K562 (cell line): Measurements from ENCODE around the gene PNRC1. TPM values are rescaled to one million over a fixed set of nuclear protein-coding genes. Genes with fewer than 3 reads are reported as not detected.

Source experiments
- ATAC-seq: fragments of 200-7000 bp; cut with Tn5 transposase; 3 replicates; pipeline ENCODE4 v1.9.1; 2020; ENCODE audit warnings: moderate library complexity
- BruUV-seq: library from RNA; stranded (reverse); fragments of 400-500 nt; replicated peaks from 2 replicates; lab custom pipeline; 2021; lab: Mats Ljungman, UMichigan
- CTCF ChIA-PET: fragments of 300-600 bp; formaldehyde crosslinking; extraction: SDS; loops from one replicate; lab custom pipeline; 2021; ENCODE audit warnings: low intra/inter-chr PET ratio; lab: Yijun Ruan, JAX
- POLR2A ChIA-PET: fragments of 300-600, 350-650 bp; sonication (Branson Sonifier 250); formaldehyde crosslinking; extraction: SDS; loops from one replicate; lab custom pipeline; 2021; ENCODE audit warnings: antibody characterized with exemption, inconsistent platforms; lab: Yijun Ruan, JAX
- DNase-seq, 4 experiments: peaks; one replicate each; pipeline versions ENCODE4 v3.0.0 to v3.0.0-alpha.2; 2011 to 2018; ENCODE audit warnings: low spot score in 3 of 4, mixed read lengths in 3 of 4; ENCODE audit errors: extremely low read depth in 1 of 4
- FAIRE-seq: peaks from 2 replicates; lab custom pipeline; 2011; peaks lifted over from hg19 to GRCh38; lab: Jason Lieb, UNC
- H2AFZ ChIP-seq: 2 replicates; pipeline ENCODE4 v1.6.0; 2011; ENCODE audit warnings: low read depth, low read length, control low read depth, inconsistent platforms
- H3K27ac ChIP-seq: fragments of 200-600 bp; 3 replicates; pipeline ENCODE4 v1.8.0; 2011; ENCODE audit warnings: low read depth, mild to moderate bottlenecking, control low read depth, inconsistent platforms, low read length, moderate library complexity, mixed read lengths; ENCODE audit errors: extremely low read depth
- H3K27me3 ChIP-seq, 2 experiments: fragments of 300-600 bp in 1 of 2; 2 replicates in 1 of 2; 3 replicates in 1 of 2; pipeline versions ENCODE4 v1.6.0 to v1.8.0; 2011; ENCODE audit warnings: inconsistent platforms in 2 of 2, low read length in 2 of 2, mild to moderate bottlenecking in 1 of 2, mixed read lengths in 1 of 2, moderate library complexity in 1 of 2; ENCODE audit not compliant: control insufficient read depth in 2 of 2, insufficient read depth in 2 of 2
- H3K36me3 ChIP-seq: fragments of 300-600 bp; 3 replicates; pipeline ENCODE4 v1.8.0; 2011; ENCODE audit warnings: mild to moderate bottlenecking, low read length, inconsistent platforms; ENCODE audit not compliant: control insufficient read depth, insufficient read depth
- H3K4me1 ChIP-seq, 2 experiments: fragments of 200-600 bp in 1 of 2; replicated peaks in 1 of 2; 2 replicates in 1 of 2; 3 replicates in 1 of 2; pipeline versions ENCODE4 v1.5.1 to v1.8.0; 2011; ENCODE audit warnings: inconsistent platforms in 2 of 2, low read length in 2 of 2, mild to moderate bottlenecking in 1 of 2, mixed read lengths in 1 of 2, moderate library complexity in 1 of 2; ENCODE audit not compliant: control insufficient read depth in 2 of 2, insufficient read depth in 2 of 2
- H3K4me2 ChIP-seq: 2 replicates; pipeline ENCODE4 v1.6.1; 2011; ENCODE audit warnings: low read length, control low read depth, inconsistent platforms, mixed read lengths; ENCODE audit not compliant: insufficient read depth
- H3K4me3 ChIP-seq: fragments of 200-600 bp; sonication (generic), shearing (Covaris generic); 2 replicates; pipeline ENCODE4 v1.5.1; 2016; ENCODE audit warnings: control low read depth, inconsistent platforms
- H3K79me2 ChIP-seq: fragments of 200-600 bp; 3 replicates; pipeline ENCODE4 v1.8.0; 2011; ENCODE audit warnings: low read length, inconsistent platforms; ENCODE audit not compliant: control insufficient read depth, insufficient read depth
- H3K9ac ChIP-seq, 2 experiments: 2 replicates each; pipeline versions ENCODE4 v1.6.0 to v1.6.1; 2011; ENCODE audit warnings: low read depth in 2 of 2, low read length in 2 of 2, control low read depth in 1 of 2, inconsistent platforms in 1 of 2, mild to moderate bottlenecking in 1 of 2, mixed read lengths in 1 of 2; ENCODE audit not compliant: insufficient read depth in 1 of 2
- H3K9me1 ChIP-seq: one replicate; pipeline ENCODE4 v1.6.0; 2011; ENCODE audit warnings: inconsistent platforms, mild to moderate bottlenecking, low read length, moderate library complexity; ENCODE audit not compliant: control insufficient read depth, insufficient read depth
- H3K9me3 ChIP-seq: replicated peaks from 2 replicates; pipeline ENCODE4 v1.5.1; 2011; ENCODE audit warnings: low read depth, low read length, inconsistent platforms; ENCODE audit not compliant: control insufficient read depth, insufficient read depth
- H4K20me1 ChIP-seq: replicated peaks from 2 replicates; pipeline ENCODE4 v1.6.1; 2011; ENCODE audit warnings: low read length, inconsistent platforms, mixed read lengths; ENCODE audit not compliant: control insufficient read depth, insufficient read depth
- BDP1 ChIP-seq: IDR thresholded peaks from 3 replicates; pipeline ENCODE4 v1.6.1; 2011; ENCODE audit not compliant: insufficient read length, insufficient read depth
- ETS1 ChIP-seq: conservative IDR thresholded peaks from 2 replicates; pipeline ENCODE4 v1.6.1; 2011; ENCODE audit warnings: low read depth, mild to moderate bottlenecking, low read length; ENCODE audit not compliant: control insufficient read depth
- ETV1 ChIP-seq: fragments of 450-650 bp; conservative IDR thresholded peaks from 2 replicates; pipeline ENCODE4 v1.6.1; 2016; ENCODE audit warnings: missing genetic modification characterization, control low read depth, low read depth, missing compliant biosample characterization
- GTF2E2 ChIP-seq: fragments of 200-800 bp; sonication (Bioruptor generic); IDR thresholded peaks from 2 replicates; pipeline ENCODE4 v1.6.1; 2016; ENCODE audit warnings: missing genetic modification characterization, missing compliant biosample characterization
- ZBTB1 ChIP-seq: sonication (generic); formaldehyde crosslinking; IDR thresholded peaks from 2 replicates; pipeline ENCODE4 v1.8.1; 2023; ENCODE audit warnings: missing genetic modification reagents, low read depth, mild to moderate bottlenecking, borderline replicate concordance
- ZBTB7A ChIP-seq: IDR thresholded peaks from 2 replicates; pipeline ENCODE4 v1.6.1; 2011; ENCODE audit warnings: low read depth, mild to moderate bottlenecking, low read length, moderate library complexity, borderline replicate concordance; ENCODE audit not compliant: control insufficient read depth
- ZFP1 ChIP-seq: fragments of 450-650 bp; formaldehyde crosslinking; IDR thresholded peaks from 2 replicates; pipeline ENCODE4 v1.4.0; 2020; ENCODE audit warnings: mild to moderate bottlenecking, mixed read lengths
- ZNF174 ChIP-seq: fragments of 250-450 bp; sonication (Bioruptor Pico); IDR thresholded peaks from 2 replicates; pipeline ENCODE4 v1.4.0; 2020; ENCODE audit warnings: mild to moderate bottlenecking
- WGBS: fragments of 100-300 bp; shearing (Covaris generic); methylation state at CpG from one replicate; pipeline ENCODE4 v1.1.6; 2016; ENCODE audit warnings: low coverage, mixed read lengths; ENCODE audit not compliant: insufficient coverage; ENCODE audit errors: missing lambda C conversion rate; 5-methylcytosine and 5-hydroxymethylcytosine counted together
- in situ Hi-C: fragments of 300-500 bp; cut with MboI; formaldehyde crosslinking; loops from 4 replicates; pipeline ENCODE4 v1.15.0; 2018; ENCODE audit warnings: inconsistent platforms, mixed read lengths
- intact Hi-C: fragments of 100-400 bp; cut with micrococcal nuclease; formaldehyde crosslinking; loops from 2 replicates; pipeline ENCODE4 v1.14.2; 2022
- polyA plus RNA-seq, 8 experiments: library from polyadenylated mRNA; depleted of rRNA in 4 of 8; stranded (reverse) in 5 of 8; unstranded in 3 of 8; fragments of >200 nt; fragmentation: Nextera tagmentation in 2 of 8; fragmentation: Illumina TruSeq in 1 of 8; extraction: Ambion mirVana in 2 of 8; extraction: Trizol in 1 of 8; gene quantifications; 2 replicates each; pipeline versions ENCODE4 v1.2.1 to v1.2.3, GENCODE V29; 2011 to 2014; ENCODE audit warnings: inconsistent platforms in 1 of 8, missing spikeins in 1 of 8
- total RNA-seq, 7 experiments: library from RNA; depleted of rRNA in 6 of 7; stranded (reverse); fragments of >200 nt in 6 of 7; fragmentation: Illumina TruSeq in 2 of 7; extraction: Trizol in 2 of 7; gene quantifications; 2 replicates each; pipeline versions ENCODE4 v1.2.1 to v1.2.3, GENCODE V29; 2011 to 2021; ENCODE audit warnings: low replicate concordance in 1 of 7

Gene PNRC1
- total and polyA plus RNA-seq, 9 of the 15 experiments (the other 6 are each of a cell fraction or from before 2014, with no cell fraction given) = 1.2 to 10.8 (median 6.5) TPM

GRCh38 chr6:89080281-89081128 lies at the start of gene PNRC1 (continued):
- TF ChIP-seq ZBTB1 (CRISPR knock-in tag) (no peak; the same call in 1 of the 2 replicates), ZNF174 (CRISPR knock-in tag) (no peak)
- TF ChIP-seq, all 486 proteins: peak for 82

DNA sequence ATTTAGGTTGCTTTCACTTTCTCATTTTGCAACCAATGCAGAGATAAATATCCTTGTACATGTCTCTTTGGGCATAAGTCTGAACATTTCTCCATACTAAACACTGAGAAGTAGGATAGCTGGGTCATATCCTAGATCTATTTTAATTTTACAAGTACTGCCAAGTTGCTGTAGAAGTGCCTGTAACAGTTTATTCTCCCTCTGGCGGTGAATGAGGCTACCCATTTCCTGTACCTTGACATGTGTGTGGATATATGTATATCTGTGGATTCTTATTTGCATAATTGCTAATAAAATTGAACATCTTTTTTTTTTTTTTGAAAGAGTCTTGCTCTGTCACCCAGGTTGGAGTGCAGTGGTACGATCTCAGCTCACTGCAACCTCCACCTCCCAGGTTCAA lies 48.0 kb upstream of the PNRC1 start:
- Histone ChIP-seq H3K4me3 (no peak overlapping the region), H3K4me1 (peaks cover 4 to 15% of the 10 kb centered on the region in 2 experiments; a peak in 3 of 5 replicates), H3K9me1 (no peaks in the 10 kb centered on the region), H3K4me2 (no peak overlapping the region), H2AFZ (0 out of 2 replicates have a peak overlapping the region, but pooled peaks have one; percentile 22), H3K9ac (no peak overlapping the region), H3K79me2 (no peaks in the 10 kb centered on the region), H3K9me3 (peaks cover 7% of the 10 kb centered on the region), H3K27ac (no peak overlapping the region), H4K20me1 (no peaks in the 10 kb centered on the region), H3K36me3 (no peaks in the 10 kb centered on the region), H3K27me3 (peaks cover 0 to 11% of the 10 kb centered on the region in 2 experiments; a peak in 2 of 5 replicates)
- 61% methylated on average over 2 of the region's 2 CpGs for WGBS
- DNase-seq (no peak), ATAC-seq (no peak), FAIRE-seq (no peak)
- intact Hi-C loops (no loop called here), in situ Hi-C loops (no loop called here)
- ChIA-PET POLR2A (no interaction called here), CTCF (no interaction called here)
- no TSS peak for BruUV-seq
- TF ChIP-seq ETV1 (tag) (0 out of 2 replicates have a peak, but pooled peaks have one; percentile 12), ZFP1 (CRISPR knock-in tag) (no peak), GTF2E2 (no peak), BDP1 (no peak), ZBTB7A (no peak), ETS1 (no peak)
